HG02610 (cell line): ENCODE data around the gene ESRRG.

ENCODE experiments used
- ATAC-seq: cut with Tn5 transposase; IDR thresholded peaks from one replicate; pipeline ENCODE4 v1.9.1; 2021; ENCODE audit warnings: mild to moderate bottlenecking, moderate library complexity; ENCODE audit not compliant: unreplicated experiment

Gene ESRRG

GRCh38 chr1:216523043-216523442 is 200.2 kb downstream of the ESRRG start:
- ATAC-seq, result no peak

DNA sequence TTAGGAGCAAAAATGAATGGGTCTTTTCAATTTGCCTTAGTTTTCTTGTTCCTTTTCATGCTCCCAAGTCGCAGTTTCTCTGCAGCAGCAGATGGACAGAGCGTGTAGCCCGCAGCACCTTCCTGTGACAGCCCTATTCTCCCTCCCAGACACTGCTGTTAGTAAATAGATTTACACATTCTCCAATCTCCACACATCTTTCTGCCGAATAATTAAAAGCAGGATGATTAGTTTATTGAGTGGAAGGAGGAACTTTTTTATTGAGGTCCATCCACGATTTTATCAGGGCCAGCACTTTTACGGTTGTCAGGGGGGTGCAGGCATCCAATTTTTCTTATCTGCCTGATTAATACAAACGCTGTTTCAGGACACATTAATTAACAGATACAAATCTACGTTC is 201.8 kb downstream of the ESRRG start:
- no peak for ATAC-seq

- no peak for ATAC-seq
These were observed 204.2 kb downstream of the ESRRG start for GRCh38 chr1:216518844-216519627.

GRCh38 chr1:216502528-216503162 is 220.6 kb downstream of the ESRRG start:
- ATAC-seq, result no peak

- ATAC-seq, result no peak
These were observed 222.8 kb downstream of the ESRRG start for GRCh38 chr1:216500273-216500967.

GRCh38 chr1:216499581-216500272 is 223.5 kb downstream of the ESRRG start:
- ATAC-seq, result no peak

DNA sequence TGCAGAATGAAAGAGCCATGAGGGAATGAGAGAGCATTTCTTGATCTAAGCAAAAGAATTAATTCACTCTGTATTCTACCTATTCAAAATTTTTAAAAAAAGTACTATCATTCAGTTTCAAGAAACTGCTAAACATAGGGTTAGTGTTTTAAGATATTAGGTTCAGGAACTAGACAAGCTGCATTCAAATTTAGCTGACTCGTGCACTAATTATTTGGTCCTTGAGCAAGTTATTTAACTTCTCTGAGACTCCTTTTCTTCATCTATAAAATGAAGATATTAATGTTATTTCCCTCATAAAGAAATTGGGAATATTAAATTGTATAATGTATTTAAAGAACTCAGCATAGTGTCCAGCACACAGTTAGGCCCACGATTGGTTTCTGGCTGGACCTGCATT is 225.0 kb downstream of the ESRRG start:
- no peak for ATAC-seq

GRCh38 chr1:216485042-216485441 is 238.2 kb downstream of the ESRRG start:
- ATAC-seq, result no peak

DNA sequence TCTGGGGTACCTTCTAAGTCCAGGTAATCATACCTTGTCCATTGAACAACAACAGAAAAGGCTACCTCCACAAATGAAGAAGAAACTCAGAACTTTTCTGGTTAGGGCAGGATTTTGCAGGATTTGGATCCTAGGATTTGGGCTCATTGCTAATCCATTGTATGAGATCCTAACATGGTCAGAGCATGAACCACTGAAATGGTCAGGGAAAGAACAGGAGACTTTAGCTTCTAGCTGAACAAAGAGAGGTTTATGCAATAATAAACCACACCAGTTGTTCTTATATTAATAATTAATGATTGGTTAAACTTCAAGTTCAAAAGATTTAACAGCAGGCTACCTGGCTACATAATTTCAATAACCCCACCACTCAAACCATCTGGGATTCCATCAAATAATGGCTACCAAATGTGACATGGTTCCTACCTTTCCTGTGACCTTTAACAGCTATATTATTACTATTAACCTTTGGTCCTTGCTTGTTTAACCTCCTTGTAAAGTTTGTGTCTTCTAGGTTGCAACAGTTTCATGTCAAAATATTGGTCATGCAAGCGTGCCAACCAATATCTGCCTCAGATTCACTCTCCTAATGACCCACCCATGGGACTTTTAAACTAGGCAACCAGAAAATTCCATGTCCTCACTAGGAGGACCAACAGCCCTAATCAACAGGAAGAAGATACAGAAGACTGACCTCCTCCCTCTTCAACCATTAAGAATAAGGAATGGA is 239.4 kb downstream of the ESRRG start:
- no peak for ATAC-seq

DNA sequence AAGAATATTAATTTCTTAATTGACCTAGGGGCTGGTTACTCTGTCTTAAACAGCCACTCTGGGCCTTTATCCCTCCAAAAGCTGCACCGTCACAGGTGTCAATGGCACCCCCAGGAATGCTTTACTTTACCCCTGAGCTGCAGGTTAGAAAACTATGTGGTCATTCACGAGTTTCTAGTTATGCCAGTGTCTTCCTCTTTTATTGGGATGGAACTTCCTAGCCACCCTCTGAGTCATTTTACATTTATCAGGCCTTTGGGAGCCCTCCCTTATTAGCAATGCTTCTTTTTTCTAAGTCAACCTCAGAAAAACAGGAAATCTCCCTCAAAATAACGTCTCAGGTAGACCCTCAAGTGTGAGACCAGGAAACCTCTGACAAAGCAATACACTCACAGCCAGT is 240.6 kb downstream of the ESRRG start:
- ATAC-seq, result no peak

DNA sequence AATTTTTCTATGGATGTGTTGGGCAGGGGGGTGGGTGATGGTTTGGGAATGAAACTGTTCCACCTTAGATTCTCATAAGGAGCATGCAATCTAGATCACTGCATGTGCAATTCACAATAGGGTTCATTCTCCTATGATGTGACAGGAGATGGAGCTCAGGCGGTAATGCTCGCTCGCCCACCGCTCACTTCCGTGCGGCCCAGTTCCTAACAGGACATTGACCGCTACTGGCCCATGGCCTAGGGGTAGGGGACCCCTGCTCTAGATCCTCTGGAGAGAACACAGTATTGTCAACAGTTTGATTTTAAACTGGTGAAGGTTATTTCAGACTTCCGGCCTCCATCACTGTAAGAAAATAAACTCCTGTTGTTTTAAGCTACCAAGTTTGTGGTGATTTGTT is 245.0 kb downstream of the ESRRG start:
- ATAC-seq, result no peak

GRCh38 chr1:216476341-216476740 is 246.9 kb downstream of the ESRRG start:
- no peak for ATAC-seq

GRCh38 chr1:216475659-216476276 is 247.5 kb downstream of the ESRRG start:
- ATAC-seq, result no peak

GRCh38 chr1:216466162-216466801 is 256.9 kb downstream of the ESRRG start:
- ATAC-seq, result no peak

GRCh38 chr1:216464489-216464888 is 258.7 kb downstream of the ESRRG start:
- no peak for ATAC-seq

- ATAC-seq, result no peak
These were observed 261.0 kb downstream of the ESRRG start for GRCh38 chr1:216462066-216462775.

- ATAC-seq, result no peak
These were observed 261.8 kb downstream of the ESRRG start for GRCh38 chr1:216461466-216461865.

DNA sequence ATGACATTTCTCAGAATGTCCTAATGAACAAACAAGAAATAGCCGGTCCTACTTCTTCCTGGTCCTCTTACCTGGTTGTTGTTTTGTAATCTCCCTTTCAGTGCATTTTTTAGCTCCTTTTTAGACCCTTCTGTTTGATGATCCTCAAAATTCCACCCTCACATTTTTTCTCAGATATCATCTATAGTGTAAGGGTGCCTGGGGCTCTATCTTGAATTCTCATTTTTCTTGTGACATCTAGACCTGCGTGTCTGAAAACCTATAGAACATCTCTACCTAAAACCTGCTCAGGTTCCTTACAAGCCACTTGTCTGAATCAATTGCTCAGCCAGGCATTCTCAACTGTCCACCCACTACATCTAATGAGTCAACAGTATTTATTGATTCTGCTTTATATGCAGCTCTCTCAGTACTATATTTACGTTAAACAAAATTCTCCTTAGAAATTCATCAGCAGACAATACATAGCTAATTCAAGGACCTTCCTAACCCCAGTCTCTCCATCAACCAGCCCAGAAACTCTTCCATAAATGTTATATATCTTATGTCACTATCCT is 263.5 kb downstream of the ESRRG start:
- ATAC-seq, result no peak

GRCh38 chr1:216458812-216459211 is 264.4 kb downstream of the ESRRG start:
- no peak for ATAC-seq
